NCI-H1092 treated with DMSO at 0.1 percent for 48 hours (cell line): ENCODE data around the gene SERINC3.
"Not testable (repeated sequence)": the region's sequence is repeated elsewhere in the genome, so short reads cannot be mapped to it uniquely, and the experiment has no call there.

Source experiments
- DNase-seq: peaks from one replicate; lab custom pipeline; 2025; lab: John Stamatoyannopoulos, UW

SERINC3 gene

GRCh38 chr20:44521484-44522481 lies at the start of gene SERINC3:
TSS of gene SERINC3 (minus strand) at chr20:44522070. CDS start at chr20:44521951, 119 bp downstream.
- peak; percentile 87 for DNase-seq

GRCh38 chr20:44571362-44571988 lies 49.6 kb upstream of the SERINC3 start:
- DNase-seq: no peak

GRCh38 chr20:44570367-44570766 lies 48.5 kb upstream of the SERINC3 start:
- DNase-seq: no peak

GRCh38 chr20:44566811-44567210 lies 44.9 kb upstream of the SERINC3 start:
- DNase-seq: no peak

GRCh38 chr20:44566018-44566417 lies 44.1 kb upstream of the SERINC3 start:
- no peak for DNase-seq

GRCh38 chr20:44561876-44562275 lies 40.0 kb upstream of the SERINC3 start:
- DNase-seq: no peak

GRCh38 chr20:44560818-44561217 lies 38.9 kb upstream of the SERINC3 start:
- not testable (repeated sequence) for DNase-seq

- DNase-seq: no peak
These were observed 38.4 kb upstream of the SERINC3 start for GRCh38 chr20:44560229-44560628.

GRCh38 chr20:44559302-44559701 lies 37.4 kb upstream of the SERINC3 start:
- no peak for DNase-seq

GRCh38 chr20:44552950-44553908 lies 31.4 kb upstream of the SERINC3 start:
- DNase-seq: no peak

GRCh38 chr20:44552568-44552949 lies 30.7 kb upstream of the SERINC3 start:
- DNase-seq: no peak

- DNase-seq: no peak
These were observed 30.2 kb upstream of the SERINC3 start for GRCh38 chr20:44552050-44552449.

- no peak for DNase-seq
These were observed 27.3 kb upstream of the SERINC3 start for GRCh38 chr20:44549123-44549522.

GRCh38 chr20:44547419-44547818 lies 25.5 kb upstream of the SERINC3 start:
- DNase-seq: no peak

- DNase-seq: no peak
These were observed 22.4 kb upstream of the SERINC3 start for GRCh38 chr20:44544263-44544662.

- DNase-seq: no peak
These were observed 21.5 kb upstream of the SERINC3 start for GRCh38 chr20:44543358-44543757.

- no peak for DNase-seq
These were observed 21.0 kb upstream of the SERINC3 start for GRCh38 chr20:44542890-44543289.

- no peak for DNase-seq
These were observed 20.1 kb upstream of the SERINC3 start for GRCh38 chr20:44541992-44542391.

GRCh38 chr20:44540834-44541233 lies 19.0 kb upstream of the SERINC3 start:
- no peak for DNase-seq

- no peak for DNase-seq
These were observed 16.1 kb upstream of the SERINC3 start for GRCh38 chr20:44537993-44538392.

- no peak for DNase-seq
These were observed 14.3 kb upstream of the SERINC3 start for GRCh38 chr20:44536175-44536574.

- no peak for DNase-seq
These were observed 12.1 kb upstream of the SERINC3 start for GRCh38 chr20:44533928-44534327.
